Measurements from ENCODE around the gene ATP6V0D1. TPM values are rescaled to one million over a fixed set of nuclear protein-coding genes. Genes with fewer than 3 reads are reported as not detected.

ATP6V0D1 gene
- total RNA-seq, 1 donor from 2014 or later, result 64.3 TPM

- H3K36me3 ChIP-seq, result no peaks in the 10 kb centered on the region
- intact Hi-C loops (cut with DNase I), result no loop called here
These were observed 54.9 kb downstream of the ATP6V0D1 start for GRCh38 chr16:67426022-67426421.

GRCh38 chr16:67425580-67425979 lies 55.4 kb downstream of the ATP6V0D1 start:
- peaks cover 8% of the 10 kb centered on the region for H3K27me3 ChIP-seq
- intact Hi-C loops (cut with DNase I), result no loop called here
- peaks cover 6% of the 10 kb centered on the region in 2 donors for H3K4me1 ChIP-seq

More at GRCh38 chr16:67426022-67426421, 54.9 kb downstream of the ATP6V0D1 start:
- TF ChIP-seq CTCF (IDR thresholded peaks at IDR 0.05), result no peak
- Histone ChIP-seq H3K4me3 (no peak overlapping the region), H3K4me1 (peaks cover 6 to 9% of the 10 kb centered on the region in 2 donors), H3K27me3 (peaks cover 8% of the 10 kb centered on the region), H3K27ac (no peak overlapping the region), H3K9me3 (no peaks in the 10 kb centered on the region)
- DNase-seq (ENCODE audit: low spot score in 2 of 2), result no peak

GRCh38 chr16:67425061-67425460 lies 55.9 kb downstream of the ATP6V0D1 start:
- no peak for TF ChIP-seq CTCF (IDR thresholded peaks at IDR 0.05)
- Histone ChIP-seq H3K36me3 (no peaks in the 10 kb centered on the region), H3K4me1 (peaks cover under 1% of the 10 kb centered on the region in 2 donors), H3K27me3 (peaks cover 8% of the 10 kb centered on the region), H3K27ac (no peak overlapping the region), H3K9me3 (no peaks in the 10 kb centered on the region), H3K4me3 (no peak overlapping the region)
- intact Hi-C loops (cut with DNase I), result no loop called here
- no peak for DNase-seq (ENCODE audit: low spot score in 2 of 2)

More at GRCh38 chr16:67425580-67425979, 55.4 kb downstream of the ATP6V0D1 start:
- Histone ChIP-seq H3K36me3 (no peaks in the 10 kb centered on the region), H3K27ac (no peak overlapping the region), H3K4me3 (no peak overlapping the region), H3K9me3 (no peaks in the 10 kb centered on the region)
- TF ChIP-seq CTCF (IDR thresholded peaks at IDR 0.05), result no peak
- no peak for DNase-seq (ENCODE audit: low spot score in 2 of 2)

- no peaks in the 10 kb centered on the region for H3K36me3 ChIP-seq
- no peak for DNase-seq (ENCODE audit: low spot score in 2 of 2)
- H3K27me3 ChIP-seq, result peaks cover 8% of the 10 kb centered on the region
- H3K9me3 ChIP-seq, result no peaks in the 10 kb centered on the region
- TF ChIP-seq CTCF (IDR thresholded peaks at IDR 0.05), result no peak
- intact Hi-C loops (cut with DNase I), result no loop called here
- no peak overlapping the region for H3K4me3 ChIP-seq
- no peak overlapping the region for H3K27ac ChIP-seq
- H3K4me1 ChIP-seq, result no peaks in the 10 kb centered on the region
These were observed 56.7 kb downstream of the ATP6V0D1 start for GRCh38 chr16:67424261-67424615.

- TF ChIP-seq CTCF (IDR thresholded peaks at IDR 0.05), result no peak
- Histone ChIP-seq H3K4me3 (no peak overlapping the region), H3K27me3 (peaks cover 5% of the 10 kb centered on the region), H3K36me3 (no peaks in the 10 kb centered on the region), H3K27ac (no peak overlapping the region), H3K4me1 (no peaks in the 10 kb centered on the region), H3K9me3 (no peaks in the 10 kb centered on the region)
- no peak for DNase-seq (ENCODE audit: low spot score in 2 of 2)
- intact Hi-C loops (cut with DNase I), result no loop called here
These were observed 57.2 kb downstream of the ATP6V0D1 start for GRCh38 chr16:67423611-67424260.

GRCh38 chr16:67423015-67423414 lies 57.9 kb downstream of the ATP6V0D1 start:
- intact Hi-C loops (cut with DNase I), result no loop called here
- H3K27me3 ChIP-seq, result peaks cover 5% of the 10 kb centered on the region
- no peaks in the 10 kb centered on the region for H3K36me3 ChIP-seq
- no peak for DNase-seq (ENCODE audit: low spot score in 2 of 2)
- H3K27ac ChIP-seq, result no peak overlapping the region
- no peak overlapping the region for H3K4me3 ChIP-seq
- H3K4me1 ChIP-seq, result no peaks in the 10 kb centered on the region
- no peak for TF ChIP-seq CTCF (IDR thresholded peaks at IDR 0.05)
- H3K9me3 ChIP-seq, result no peaks in the 10 kb centered on the region

Measured in ascending aorta (tissue), 2 donors.